ENCODE data around the gene TOM1L2.

The TOM1L2 gene

DNA sequence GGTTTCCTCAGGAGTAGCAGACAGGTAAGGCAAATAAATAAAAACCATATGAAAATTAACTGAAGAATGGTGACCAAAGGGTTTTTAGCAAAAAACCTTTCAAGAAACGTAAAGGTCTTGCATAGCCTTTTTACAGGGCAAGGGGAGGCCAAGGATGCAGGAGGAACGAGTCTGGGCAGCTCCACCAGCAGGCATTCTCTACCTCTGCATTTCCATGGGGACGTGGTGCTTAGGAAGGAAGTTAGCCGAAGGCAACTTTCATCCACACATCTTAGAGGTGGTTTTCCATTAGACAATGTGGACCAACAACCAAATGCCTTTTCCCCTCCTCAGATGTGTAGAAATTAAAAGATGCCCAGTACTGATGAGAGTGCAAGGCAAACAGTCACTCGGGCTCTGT is 20.7 kb downstream of the TOM1L2 start:
- TF ChIP-seq YY1 (IDR thresholded peaks at IDR 0.05; ENCODE audit: low read depth) = no peak
- TF ChIP-seq CREB1 (IDR thresholded peaks at IDR 0.05; ENCODE audit: low read depth) = no peak
- TF ChIP-seq, protein P1, sequence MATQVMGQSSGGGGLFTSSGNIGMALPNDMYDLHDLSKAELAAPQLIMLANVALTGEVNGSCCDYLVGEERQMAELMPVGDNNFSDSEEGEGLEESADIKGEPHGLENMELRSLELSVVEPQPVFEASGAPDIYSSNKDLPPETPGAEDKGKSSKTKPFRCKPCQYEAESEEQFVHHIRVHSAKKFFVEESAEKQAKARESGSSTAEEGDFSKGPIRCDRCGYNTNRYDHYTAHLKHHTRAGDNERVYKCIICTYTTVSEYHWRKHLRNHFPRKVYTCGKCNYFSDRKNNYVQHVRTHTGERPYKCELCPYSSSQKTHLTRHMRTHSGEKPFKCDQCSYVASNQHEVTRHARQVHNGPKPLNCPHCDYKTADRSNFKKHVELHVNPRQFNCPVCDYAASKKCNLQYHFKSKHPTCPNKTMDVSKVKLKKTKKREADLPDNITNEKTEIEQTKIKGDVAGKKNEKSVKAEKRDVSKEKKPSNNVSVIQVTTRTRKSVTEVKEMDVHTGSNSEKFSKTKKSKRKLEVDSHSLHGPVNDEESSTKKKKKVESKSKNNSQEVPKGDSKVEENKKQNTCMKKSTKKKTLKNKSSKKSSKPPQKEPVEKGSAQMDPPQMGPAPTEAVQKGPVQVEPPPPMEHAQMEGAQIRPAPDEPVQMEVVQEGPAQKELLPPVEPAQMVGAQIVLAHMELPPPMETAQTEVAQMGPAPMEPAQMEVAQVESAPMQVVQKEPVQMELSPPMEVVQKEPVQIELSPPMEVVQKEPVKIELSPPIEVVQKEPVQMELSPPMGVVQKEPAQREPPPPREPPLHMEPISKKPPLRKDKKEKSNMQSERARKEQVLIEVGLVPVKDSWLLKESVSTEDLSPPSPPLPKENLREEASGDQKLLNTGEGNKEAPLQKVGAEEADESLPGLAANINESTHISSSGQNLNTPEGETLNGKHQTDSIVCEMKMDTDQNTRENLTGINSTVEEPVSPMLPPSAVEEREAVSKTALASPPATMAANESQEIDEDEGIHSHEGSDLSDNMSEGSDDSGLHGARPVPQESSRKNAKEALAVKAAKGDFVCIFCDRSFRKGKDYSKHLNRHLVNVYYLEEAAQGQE (IDR thresholded peaks at IDR 0.05; ENCODE audit: low read depth) = no peak
- no peak for TF ChIP-seq CEBPB (IDR thresholded peaks at IDR 0.05)
- no peak for TF ChIP-seq EGR1 (IDR thresholded peaks at IDR 0.05)
- TF ChIP-seq TCF12 (IDR thresholded peaks at IDR 0.05; ENCODE audit: low read depth) = no peak
- TF ChIP-seq, protein P2, sequence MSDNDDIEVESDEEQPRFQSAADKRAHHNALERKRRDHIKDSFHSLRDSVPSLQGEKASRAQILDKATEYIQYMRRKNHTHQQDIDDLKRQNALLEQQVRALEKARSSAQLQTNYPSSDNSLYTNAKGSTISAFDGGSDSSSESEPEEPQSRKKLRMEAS (IDR thresholded peaks at IDR 0.05) = no peak
- TF ChIP-seq EP300 (IDR thresholded peaks at IDR 0.05; ENCODE audit: borderline replicate concordance) = no peak
- TF ChIP-seq FOXM1 (IDR thresholded peaks at IDR 0.05; ENCODE audit: borderline replicate concordance, low read depth) = no peak

DNA sequence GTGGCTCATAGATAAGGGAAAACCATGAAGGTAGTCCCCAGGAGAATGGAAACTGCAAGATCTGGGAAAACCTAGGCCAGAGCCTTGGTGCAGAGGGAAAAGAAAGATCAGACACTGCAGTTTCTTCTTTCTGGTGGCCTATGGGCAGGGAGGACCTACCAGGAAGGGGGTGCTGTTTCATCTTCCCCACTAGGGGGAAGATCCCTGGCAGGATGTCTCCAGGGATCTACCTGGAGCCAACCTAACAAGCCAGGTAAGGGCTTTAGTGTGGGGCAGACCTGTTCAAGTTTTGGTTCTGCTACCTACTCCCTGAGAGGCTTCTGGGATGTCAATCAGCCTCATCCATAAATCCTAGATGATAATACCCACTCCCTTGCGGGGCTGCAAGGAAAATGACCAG is 21.4 kb downstream of the TOM1L2 start:
- no peak for TF ChIP-seq EGR1 (IDR thresholded peaks at IDR 0.05)
- peak; percentile 11; the same call in 1 of the 2 replicates for TF ChIP-seq RAD21 (IDR thresholded peaks at IDR 0.05; ENCODE audit: low read depth)

DNA sequence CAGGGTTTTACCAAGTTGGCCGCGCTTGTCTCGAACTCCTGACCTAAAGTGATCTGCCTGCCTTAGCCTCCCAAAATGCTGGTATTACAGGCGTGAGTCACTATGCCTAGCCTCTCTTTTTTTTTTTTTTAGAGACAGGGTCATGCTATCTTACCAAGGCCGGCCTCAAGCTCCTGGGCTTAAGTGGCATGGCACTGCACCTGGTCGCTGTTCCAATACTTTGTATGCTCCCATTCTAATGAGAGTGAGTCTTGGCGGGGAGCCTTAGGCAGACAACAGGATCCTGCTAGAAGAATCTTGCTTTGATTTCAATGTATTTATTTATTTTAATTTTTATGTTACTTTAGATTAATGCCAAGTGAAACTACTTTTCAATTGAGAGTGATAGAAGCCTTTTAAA is 21.9 kb downstream of the TOM1L2 start:
- TF ChIP-seq EGR1 (IDR thresholded peaks at IDR 0.05) (no peak), RAD21 (IDR thresholded peaks at IDR 0.05; ENCODE audit: low read depth) (no peak), YY1 (IDR thresholded peaks at IDR 0.05; ENCODE audit: low read depth) (no peak), TAF1 (IDR thresholded peaks at IDR 0.05; ENCODE audit: low read depth) (no peak), CEBPB (IDR thresholded peaks at IDR 0.05) (no peak)
- TF ChIP-seq, protein P2 (IDR thresholded peaks at IDR 0.05) = no peak
- TF ChIP-seq, protein P1 (IDR thresholded peaks at IDR 0.05; ENCODE audit: low read depth) = no peak

DNA sequence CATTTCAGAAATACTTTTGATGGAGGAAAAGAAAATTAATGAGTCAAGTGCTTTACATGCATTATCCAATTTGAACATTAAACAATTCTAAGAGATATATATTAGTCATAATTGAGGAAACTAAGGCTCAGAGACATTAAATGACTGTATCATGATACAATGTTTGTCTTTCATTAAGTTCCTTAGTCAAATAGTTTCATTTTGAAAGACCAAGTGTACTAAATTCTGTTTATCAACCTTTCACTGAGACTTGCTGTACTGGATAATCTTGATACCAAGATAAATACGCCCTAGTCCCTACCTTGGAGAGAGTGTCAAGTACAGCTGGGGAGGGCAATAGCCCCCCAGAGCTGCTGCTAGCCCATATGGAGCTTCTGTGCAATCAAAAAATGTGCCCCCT is 24.2 kb downstream of the TOM1L2 start:
- no peak for TF ChIP-seq TEAD4 (IDR thresholded peaks at IDR 0.05)
- TF ChIP-seq CEBPB (IDR thresholded peaks at IDR 0.05) = no peak
- no peak for TF ChIP-seq YY1 (IDR thresholded peaks at IDR 0.05; ENCODE audit: low read depth)
- no peak for TF ChIP-seq NFIC (IDR thresholded peaks at IDR 0.05)
- TF ChIP-seq CREB1 (IDR thresholded peaks at IDR 0.05; ENCODE audit: low read depth) = no peak

DNA sequence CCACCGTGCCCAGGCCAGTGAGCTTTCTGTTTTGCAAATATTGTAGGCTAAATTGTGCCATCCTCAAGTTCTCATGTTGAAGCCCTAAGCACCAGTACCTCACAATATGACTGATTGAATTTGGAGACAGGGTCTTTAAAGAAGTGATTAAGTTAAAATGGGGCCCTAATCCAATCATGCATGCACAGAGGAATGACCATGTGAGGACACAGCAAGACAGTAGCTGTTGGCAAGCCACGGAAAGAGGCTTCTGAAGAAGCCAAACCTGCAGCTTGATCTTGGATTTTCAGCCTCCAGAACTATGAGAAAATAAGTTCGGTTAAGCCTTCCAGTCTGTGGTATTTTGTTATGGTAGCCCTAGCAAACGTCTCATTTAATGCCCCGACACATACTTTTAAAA is 24.9 kb downstream of the TOM1L2 start:
- TF ChIP-seq EP300 (IDR thresholded peaks at IDR 0.05; ENCODE audit: borderline replicate concordance) (no peak), CREB1 (IDR thresholded peaks at IDR 0.05; ENCODE audit: low read depth) (no peak), TEAD4 (IDR thresholded peaks at IDR 0.05) (no peak), FOXM1 (IDR thresholded peaks at IDR 0.05; ENCODE audit: borderline replicate concordance, low read depth) (no peak), EGR1 (IDR thresholded peaks at IDR 0.05) (no peak)
- TF ChIP-seq, protein P3, sequence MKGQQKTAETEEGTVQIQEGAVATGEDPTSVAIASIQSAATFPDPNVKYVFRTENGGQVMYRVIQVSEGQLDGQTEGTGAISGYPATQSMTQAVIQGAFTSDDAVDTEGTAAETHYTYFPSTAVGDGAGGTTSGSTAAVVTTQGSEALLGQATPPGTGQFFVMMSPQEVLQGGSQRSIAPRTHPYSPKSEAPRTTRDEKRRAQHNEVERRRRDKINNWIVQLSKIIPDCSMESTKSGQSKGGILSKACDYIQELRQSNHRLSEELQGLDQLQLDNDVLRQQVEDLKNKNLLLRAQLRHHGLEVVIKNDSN (IDR thresholded peaks at IDR 0.05) = no peak

DNA sequence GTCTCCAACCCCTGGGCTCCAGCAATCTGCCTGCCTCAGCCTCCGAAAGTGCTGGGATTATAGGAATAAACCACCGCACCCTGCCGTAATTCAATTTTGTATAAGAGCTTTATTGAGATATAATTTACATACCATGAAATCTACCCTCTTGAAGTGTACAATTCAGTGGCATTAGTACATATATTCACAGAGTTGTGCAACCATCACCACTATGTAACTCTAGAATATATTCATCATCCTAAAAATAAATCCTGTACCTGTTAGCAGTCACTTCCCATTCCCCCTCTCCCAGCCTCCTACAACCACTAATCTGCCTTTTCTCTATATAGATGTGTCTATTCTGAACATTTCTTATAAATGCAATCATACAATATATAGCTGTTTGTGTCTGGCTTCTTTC is 26.1 kb downstream of the TOM1L2 start:
- TF ChIP-seq TCF12 (IDR thresholded peaks at IDR 0.05; ENCODE audit: low read depth) = no peak
- TF ChIP-seq, protein P2 (IDR thresholded peaks at IDR 0.05) = no peak
- no peak for TF ChIP-seq TEAD4 (IDR thresholded peaks at IDR 0.05)
- TF ChIP-seq ZBTB7A (IDR thresholded peaks at IDR 0.05; ENCODE audit: low read depth) = no peak
- no peak for TF ChIP-seq EP300 (IDR thresholded peaks at IDR 0.05; ENCODE audit: borderline replicate concordance)
- no peak for TF ChIP-seq NFIC (IDR thresholded peaks at IDR 0.05)
- no peak for TF ChIP-seq CREB1 (IDR thresholded peaks at IDR 0.05; ENCODE audit: low read depth)
- no peak for TF ChIP-seq TAF1 (IDR thresholded peaks at IDR 0.05; ENCODE audit: low read depth)
- TF ChIP-seq EGR1 (IDR thresholded peaks at IDR 0.05) = no peak

DNA sequence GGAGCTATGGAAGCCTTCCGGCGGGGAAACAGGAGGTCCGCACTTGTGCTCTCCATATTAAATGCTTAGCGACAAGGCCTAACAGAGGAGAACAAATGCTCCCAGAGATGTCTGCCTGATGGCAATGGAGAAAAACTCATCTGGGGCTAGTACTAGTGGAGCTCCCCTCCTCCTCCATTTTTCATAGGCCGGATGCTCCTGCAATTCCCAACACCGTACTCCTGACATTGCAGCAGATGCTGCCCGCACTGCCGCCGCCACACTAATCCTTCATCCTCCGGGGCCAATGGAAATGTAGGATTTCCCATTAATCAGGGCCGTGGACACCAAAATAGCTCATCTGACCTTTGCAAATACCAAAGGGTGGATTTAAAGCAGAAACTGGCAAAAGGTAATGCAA is 27.5 kb downstream of the TOM1L2 start:
- TF ChIP-seq TAF1 (IDR thresholded peaks at IDR 0.05; ENCODE audit: low read depth) (no peak), ZBTB7A (IDR thresholded peaks at IDR 0.05; ENCODE audit: low read depth) (no peak), EGR1 (IDR thresholded peaks at IDR 0.05) (no peak), NFIC (IDR thresholded peaks at IDR 0.05) (no peak)

DNA sequence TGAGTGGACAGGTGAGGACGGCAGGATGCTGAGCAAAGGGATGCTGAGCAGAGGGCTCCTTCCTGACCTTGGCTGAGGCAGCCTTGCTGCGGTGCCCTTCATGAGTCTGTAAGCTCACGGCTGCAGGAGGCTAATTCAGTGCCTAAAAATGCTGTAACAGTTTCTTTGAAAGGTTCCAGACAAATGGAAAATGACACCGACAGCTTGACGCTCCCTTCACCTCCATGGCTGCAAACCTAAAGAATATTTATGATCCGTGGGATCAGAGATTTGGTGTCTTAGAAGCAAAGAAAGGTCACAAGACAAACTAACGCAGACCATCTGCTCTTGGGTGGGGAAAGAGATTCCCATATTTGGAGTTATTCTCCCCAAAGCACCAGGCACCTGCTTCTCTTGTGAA is 28.0 kb downstream of the TOM1L2 start:
- TF ChIP-seq EP300 (IDR thresholded peaks at IDR 0.05; ENCODE audit: borderline replicate concordance) (no peak), NFIC (IDR thresholded peaks at IDR 0.05) (no peak), CEBPB (IDR thresholded peaks at IDR 0.05) (no peak), ZBTB7A (IDR thresholded peaks at IDR 0.05; ENCODE audit: low read depth) (no peak), RAD21 (IDR thresholded peaks at IDR 0.05; ENCODE audit: low read depth) (no peak), YY1 (IDR thresholded peaks at IDR 0.05; ENCODE audit: low read depth) (no peak), TAF1 (IDR thresholded peaks at IDR 0.05; ENCODE audit: low read depth) (no peak), FOXM1 (IDR thresholded peaks at IDR 0.05; ENCODE audit: borderline replicate concordance, low read depth) (no peak), EGR1 (IDR thresholded peaks at IDR 0.05) (no peak), TCF12 (IDR thresholded peaks at IDR 0.05; ENCODE audit: low read depth) (no peak)
- TF ChIP-seq, protein P1 (IDR thresholded peaks at IDR 0.05; ENCODE audit: low read depth) = no peak
- TF ChIP-seq, protein P3 (IDR thresholded peaks at IDR 0.05) = no peak

Data from Ishikawa (cell line).